Astrocyte of the cerebellum (primary cell): ENCODE results near the gene FREM2.

Experiments used
- DNase-seq: peaks from one replicate; pipeline ENCODE4 v3.0.0-alpha.2; 2011; ENCODE audit warnings: low read depth
- H3K4me3 ChIP-seq: 2 replicates; pipeline ENCODE4 v1.5.1; 2011; ENCODE audit warnings: mild to moderate bottlenecking, low read depth, low read length, moderate library complexity
- CTCF ChIP-seq: IDR thresholded peaks from 2 replicates; pipeline ENCODE4 v1.5.1; 2012; ENCODE audit warnings: low read length, low read depth, moderate library complexity, mild to moderate bottlenecking; ENCODE audit errors: missing control alignments
- in situ Hi-C: cut with HindIII; loops from 2 replicates; pipeline ENCODE4 v1.10.0; 2017; ENCODE audit warnings: low sequenced_read_pairs

Gene FREM2

DNA sequence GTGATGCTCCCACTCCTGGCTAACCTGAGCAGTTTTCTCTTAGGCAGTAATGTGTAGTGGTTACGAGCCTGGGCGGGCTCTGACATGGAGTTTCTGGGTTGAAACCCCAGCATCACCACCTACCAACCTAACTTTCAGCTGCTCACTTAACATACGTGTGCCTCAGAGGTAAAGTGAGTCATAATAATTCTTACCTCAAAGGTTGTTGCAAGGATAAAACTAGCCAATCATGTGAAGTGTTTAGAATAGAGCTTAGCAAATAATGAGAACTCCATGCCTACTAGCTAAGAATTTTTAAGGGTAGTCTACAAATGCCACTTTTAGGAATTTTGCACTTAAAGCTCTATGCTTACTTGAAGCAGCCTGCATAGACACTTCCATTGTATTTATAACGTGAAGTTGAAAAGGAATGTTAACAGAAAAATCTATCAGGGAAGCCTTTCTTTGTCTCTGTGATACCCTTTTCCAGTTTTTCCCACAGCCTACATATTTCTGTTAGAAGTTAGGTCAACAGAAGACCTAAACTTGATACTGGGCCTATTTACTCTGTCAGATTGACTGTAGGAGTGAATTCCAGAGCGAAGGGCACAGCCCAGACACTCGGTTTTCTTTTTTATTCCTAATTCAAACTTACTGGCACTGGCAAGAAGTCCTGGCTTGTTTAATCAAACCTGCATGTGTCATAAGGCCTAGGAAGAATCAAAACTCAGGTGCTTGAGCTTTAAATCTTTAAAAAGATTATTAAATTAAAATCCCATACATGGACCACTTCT is 90.7 kb downstream of the FREM2 start:
- no peak overlapping the region for H3K4me3 ChIP-seq
- no peak for DNase-seq
- in situ Hi-C loops, result no loop called here
- TF ChIP-seq CTCF, result no peak

GRCh38 chr13:38781539-38781938 is 94.7 kb downstream of the FREM2 start:
- in situ Hi-C loops, result no loop called here
- H3K4me3 ChIP-seq, result no peak overlapping the region
- no peak for TF ChIP-seq CTCF
- DNase-seq, result no peak

- TF ChIP-seq CTCF, result no peak
- H3K4me3 ChIP-seq, result no peak overlapping the region
- in situ Hi-C loops, result no loop called here
- no peak for DNase-seq
Observed at GRCh38 chr13:38784036-38784880, 97.4 kb downstream of the FREM2 start.

DNA sequence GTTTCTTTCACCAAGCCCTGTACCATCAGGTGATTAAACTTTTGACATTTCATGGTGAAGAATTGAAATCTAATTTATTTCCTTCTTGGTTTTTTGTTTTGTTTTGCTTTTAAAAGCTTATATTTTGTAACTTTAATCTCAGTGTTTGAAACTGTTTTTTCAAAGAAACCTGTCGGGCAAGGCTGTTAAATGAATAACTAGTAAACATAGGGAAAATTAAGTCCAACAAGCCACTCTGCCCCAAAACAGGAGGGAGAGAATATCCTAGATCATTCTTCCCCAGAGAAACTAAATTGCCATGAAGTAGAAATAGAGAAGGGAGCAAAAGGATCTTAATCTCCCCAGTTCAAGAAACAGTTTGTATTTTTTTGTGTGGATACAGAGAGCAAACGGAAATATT is 98.2 kb downstream of the FREM2 start:
- in situ Hi-C loops, result no loop called here

GRCh38 chr13:38785490-38785889 is 98.6 kb downstream of the FREM2 start:
- in situ Hi-C loops, result no loop called here

More for the DNA sequence above, 98.2 kb downstream of the FREM2 start:
- no peak for TF ChIP-seq CTCF
- no peak overlapping the region for H3K4me3 ChIP-seq
- no peak for DNase-seq

More at GRCh38 chr13:38785490-38785889, 98.6 kb downstream of the FREM2 start:
- H3K4me3 ChIP-seq, result no peak overlapping the region
- no peak for DNase-seq
- TF ChIP-seq CTCF, result no peak
